Measurements from ENCODE around the gene HYAL4. TPM values are rescaled to one million over a fixed set of nuclear protein-coding genes. Genes with fewer than 3 reads are reported as not detected.
"Not testable (repeated sequence)": the region's sequence is repeated elsewhere in the genome, so short reads cannot be mapped to it uniquely, and the experiment has no call there.

HYAL4 gene
- total RNA-seq, 2 donors from 2014 or later = 0.51 to 1.2 TPM

GRCh38 chr7:123828805-123829204 lies 16.2 kb upstream of the HYAL4 start:
- H3K27me3 ChIP-seq (ENCODE audit: control insufficient read depth, insufficient read depth, low read length, poor library complexity, severe bottlenecking) = no peaks in the 10 kb centered on the region
- H3K4me1 ChIP-seq (ENCODE audit: control insufficient read depth, insufficient read depth, low read length) = peaks cover 4% of the 10 kb centered on the region
- WGBS, 2 experiments (ENCODE audit: insufficient coverage in 1 of 2, insufficient read length in 1 of 2) = 97 to 100% methylated on average over 1 to 2 of the region's 2 CpGs
- H3K36me3 ChIP-seq (ENCODE audit: control insufficient read depth, insufficient read depth, low read length) = no peaks in the 10 kb centered on the region
- no peaks in the 10 kb centered on the region for H3K9me3 ChIP-seq (ENCODE audit: control insufficient read depth, low read length)
- H3K4me3 ChIP-seq (ENCODE audit: low read length) = no peak overlapping the region
- no peak for DNase-seq
- Mint-ChIP-seq H3K9me3 (no peaks in the 10 kb centered on the region), H3K4me3 (no peak overlapping the region), H3K27me3 (ENCODE audit: insufficient read depth) (no peaks in the 10 kb centered on the region), H3K36me3 (ENCODE audit: low read depth) (no peaks in the 10 kb centered on the region), H3K4me1 (peaks cover 16% of the 10 kb centered on the region), H3K27ac (no peak overlapping the region)
- no peak overlapping the region for H3K9ac ChIP-seq (ENCODE audit: extremely low read depth, low read length, poor library complexity, severe bottlenecking)
- H3K27ac ChIP-seq (ENCODE audit: low read depth, low read length) = no peak overlapping the region
- TF ChIP-seq CTCF (conservative IDR thresholded peaks at IDR 0.05) = no peak

- WGBS, 2 experiments (ENCODE audit: insufficient coverage in 1 of 2, insufficient read length in 1 of 2) = 95 to 96% methylated on average over 3 of the region's 4 CpGs
- H3K27me3 Mint-ChIP-seq (ENCODE audit: insufficient read depth) = no peaks in the 10 kb centered on the region
- H3K27ac Mint-ChIP-seq = no peak overlapping the region
- H3K4me1 Mint-ChIP-seq = peaks cover 7% of the 10 kb centered on the region
- Histone ChIP-seq H3K27ac (ENCODE audit: low read depth, low read length) (no peak overlapping the region), H3K36me3 (ENCODE audit: control insufficient read depth, insufficient read depth, low read length) (no peaks in the 10 kb centered on the region), H3K9me3 (ENCODE audit: control insufficient read depth, low read length) (no peaks in the 10 kb centered on the region), H3K4me1 (ENCODE audit: control insufficient read depth, insufficient read depth, low read length) (no peaks in the 10 kb centered on the region), H3K4me3 (ENCODE audit: low read length) (no peak overlapping the region), H3K9ac (ENCODE audit: extremely low read depth, low read length, poor library complexity, severe bottlenecking) (no peak overlapping the region), H3K27me3 (ENCODE audit: control insufficient read depth, insufficient read depth, low read length, poor library complexity, severe bottlenecking) (no peaks in the 10 kb centered on the region)
- no peak for DNase-seq
- H3K9me3 Mint-ChIP-seq = peaks cover 24% of the 10 kb centered on the region
- TF ChIP-seq CTCF (conservative IDR thresholded peaks at IDR 0.05) = no peak
- no peak overlapping the region for H3K4me3 Mint-ChIP-seq
- H3K36me3 Mint-ChIP-seq (ENCODE audit: low read depth) = no peaks in the 10 kb centered on the region
These were observed 8.3 kb upstream of the HYAL4 start for GRCh38 chr7:123836656-123837055.

- peaks cover 24% of the 10 kb centered on the region for H3K9me3 Mint-ChIP-seq
- not testable (repeated sequence) for H3K4me1 ChIP-seq (ENCODE audit: control insufficient read depth, insufficient read depth, low read length); H3K36me3 ChIP-seq (ENCODE audit: control insufficient read depth, insufficient read depth, low read length); DNase-seq; H3K9ac ChIP-seq (ENCODE audit: extremely low read depth, low read length, poor library complexity, severe bottlenecking); H3K9me3 ChIP-seq (ENCODE audit: control insufficient read depth, low read length); H3K27me3 Mint-ChIP-seq (ENCODE audit: insufficient read depth); H3K4me3 Mint-ChIP-seq; H3K27ac ChIP-seq (ENCODE audit: low read depth, low read length); H3K36me3 Mint-ChIP-seq (ENCODE audit: low read depth); H3K27me3 ChIP-seq (ENCODE audit: control insufficient read depth, insufficient read depth, low read length, poor library complexity, severe bottlenecking); H3K4me1 Mint-ChIP-seq; H3K4me3 ChIP-seq (ENCODE audit: low read length); H3K27ac Mint-ChIP-seq
- WGBS, 2 experiments (ENCODE audit: insufficient coverage in 1 of 2, insufficient read length in 1 of 2) = 97% methylated on average over 2 of the region's 2 CpGs; no CpG with 5 or more reads in 1 of the 2 experiments
These were observed 5.9 kb upstream of the HYAL4 start for GRCh38 chr7:123839106-123839505.

- H3K4me1 Mint-ChIP-seq; H3K4me3 Mint-ChIP-seq; H3K9ac ChIP-seq (ENCODE audit: extremely low read depth, low read length, poor library complexity, severe bottlenecking); H3K27ac ChIP-seq (ENCODE audit: low read depth, low read length); H3K4me3 ChIP-seq (ENCODE audit: low read length); H3K27ac Mint-ChIP-seq; DNase-seq; H3K36me3 Mint-ChIP-seq (ENCODE audit: low read depth); H3K36me3 ChIP-seq (ENCODE audit: control insufficient read depth, insufficient read depth, low read length); H3K27me3 Mint-ChIP-seq (ENCODE audit: insufficient read depth); H3K27me3 ChIP-seq (ENCODE audit: control insufficient read depth, insufficient read depth, low read length, poor library complexity, severe bottlenecking); H3K4me1 ChIP-seq (ENCODE audit: control insufficient read depth, insufficient read depth, low read length); H3K9me3 ChIP-seq (ENCODE audit: control insufficient read depth, low read length): not testable (repeated sequence)
- WGBS, 2 experiments (ENCODE audit: insufficient coverage in 1 of 2, insufficient read length in 1 of 2) = 92 to 93% methylated on average over 5 to 7 of the region's 7 CpGs
- H3K9me3 Mint-ChIP-seq = peaks cover 17% of the 10 kb centered on the region
These were observed 827 bp upstream of the HYAL4 start for GRCh38 chr7:123844142-123844541.
